ENCODE results near the gene RHOBTB3.

DNA sequence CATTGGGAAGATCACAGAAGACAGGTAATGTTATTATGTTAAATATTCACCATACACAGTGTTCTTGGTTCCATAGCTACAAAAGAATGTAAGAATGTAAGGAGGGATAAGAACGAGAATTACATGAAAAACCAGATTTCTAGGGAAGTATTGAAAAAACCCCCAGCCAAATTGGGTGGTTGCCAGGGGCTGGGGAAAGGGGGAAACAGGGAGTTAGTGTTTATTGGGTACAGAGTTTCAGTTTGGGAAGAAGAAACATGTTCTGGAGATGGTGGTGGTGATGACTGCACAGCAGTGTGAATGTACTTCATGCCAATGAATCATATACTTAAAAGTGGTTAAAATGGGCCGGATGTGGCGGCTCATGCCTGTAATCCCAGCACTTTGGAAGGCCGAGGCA is 51.0 kb downstream of the RHOBTB3 start:
- TF ChIP-seq, protein P1, sequence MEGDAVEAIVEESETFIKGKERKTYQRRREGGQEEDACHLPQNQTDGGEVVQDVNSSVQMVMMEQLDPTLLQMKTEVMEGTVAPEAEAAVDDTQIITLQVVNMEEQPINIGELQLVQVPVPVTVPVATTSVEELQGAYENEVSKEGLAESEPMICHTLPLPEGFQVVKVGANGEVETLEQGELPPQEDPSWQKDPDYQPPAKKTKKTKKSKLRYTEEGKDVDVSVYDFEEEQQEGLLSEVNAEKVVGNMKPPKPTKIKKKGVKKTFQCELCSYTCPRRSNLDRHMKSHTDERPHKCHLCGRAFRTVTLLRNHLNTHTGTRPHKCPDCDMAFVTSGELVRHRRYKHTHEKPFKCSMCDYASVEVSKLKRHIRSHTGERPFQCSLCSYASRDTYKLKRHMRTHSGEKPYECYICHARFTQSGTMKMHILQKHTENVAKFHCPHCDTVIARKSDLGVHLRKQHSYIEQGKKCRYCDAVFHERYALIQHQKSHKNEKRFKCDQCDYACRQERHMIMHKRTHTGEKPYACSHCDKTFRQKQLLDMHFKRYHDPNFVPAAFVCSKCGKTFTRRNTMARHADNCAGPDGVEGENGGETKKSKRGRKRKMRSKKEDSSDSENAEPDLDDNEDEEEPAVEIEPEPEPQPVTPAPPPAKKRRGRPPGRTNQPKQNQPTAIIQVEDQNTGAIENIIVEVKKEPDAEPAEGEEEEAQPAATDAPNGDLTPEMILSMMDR (IDR thresholded peaks at IDR 0.05), result no peak
- no peak for TF ChIP-seq POLR2A (IDR thresholded peaks at IDR 0.05)

Data from uterus (tissue), 2 donors.